SW480 (cell line): ENCODE results near the gene TRAF3IP1.

Experiments used
- DNase-seq: peaks from one replicate; pipeline ENCODE4 v3.0.0-alpha.2; 2016; ENCODE audit warnings: low spot score

TRAF3IP1 gene

DNA sequence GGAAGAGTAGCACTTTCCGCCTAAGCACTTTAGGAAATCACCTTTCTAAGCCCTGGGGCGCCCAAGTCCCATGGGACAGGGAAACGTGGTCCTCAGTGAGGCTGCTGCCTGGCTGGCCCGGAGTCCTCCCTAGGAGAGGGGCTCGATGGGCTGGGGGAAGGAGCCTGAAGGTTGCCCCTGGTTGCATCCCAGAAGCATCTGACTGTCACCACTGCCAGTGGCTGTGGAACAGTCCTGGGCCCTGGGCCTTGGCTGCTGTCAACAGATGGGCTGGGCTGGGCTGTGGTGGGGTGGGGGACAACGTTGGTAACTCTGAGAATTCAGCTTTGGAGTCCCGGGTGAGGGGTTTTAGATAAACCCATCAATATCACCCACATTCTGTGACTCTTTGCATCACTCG lies 128.9 kb downstream of the TRAF3IP1 start:
- DNase-seq, result no peak

DNA sequence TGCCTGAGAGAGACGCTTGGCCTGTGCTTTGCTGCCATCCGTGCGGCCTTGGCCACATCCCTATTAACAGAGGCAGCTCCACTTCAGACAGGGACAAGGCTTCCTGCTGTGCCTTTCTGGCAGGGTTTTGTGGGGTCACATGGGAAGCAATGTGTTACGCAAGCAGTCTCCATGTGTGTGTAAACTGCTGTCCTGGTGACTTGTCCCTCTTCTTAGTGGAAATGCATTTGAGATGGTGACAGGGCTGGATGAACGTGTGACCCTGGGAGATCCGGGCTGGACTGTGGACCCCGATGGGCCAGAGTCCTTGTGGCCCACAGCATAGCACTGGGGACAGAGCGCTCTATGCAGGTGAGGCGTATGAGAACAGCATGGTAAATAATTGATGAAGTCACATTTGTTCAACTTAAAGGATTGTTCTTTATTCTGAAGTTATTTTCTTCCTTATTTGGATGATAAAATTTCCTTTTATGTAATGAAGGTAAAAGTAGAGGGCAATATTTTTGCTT lies 129.6 kb downstream of the TRAF3IP1 start:
- DNase-seq, result no peak

DNA sequence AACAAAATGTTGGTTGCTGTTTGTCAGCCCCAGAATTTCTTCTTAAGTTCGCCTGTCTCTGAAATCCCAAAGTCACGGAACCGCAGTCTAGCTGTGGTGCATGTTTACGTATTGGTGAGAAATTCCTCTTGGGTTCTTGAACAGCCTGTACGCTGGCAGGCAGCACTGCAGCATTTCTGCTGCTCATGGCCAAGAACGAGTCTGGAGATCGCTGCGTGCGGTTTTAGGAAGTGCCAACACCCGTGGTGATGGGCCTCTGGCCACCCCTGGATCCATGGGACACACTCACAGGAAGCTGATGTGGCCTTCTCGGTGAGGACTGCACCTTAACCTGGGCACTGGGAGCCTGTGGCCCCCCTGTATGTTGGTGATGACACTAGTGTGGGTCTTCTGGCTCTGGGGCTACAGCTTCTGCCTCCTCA lies 130.1 kb downstream of the TRAF3IP1 start:
- DNase-seq, result no peak
